Stimulated activated naive CD8-positive, alpha-beta T cell treated with anti-CD3 and anti-CD28 coated beads, Interleukin-15, amount 100 ng/mL, for 72 hours (primary cell): ENCODE data around the gene SMIM33.
"Not testable (repeated sequence)": the region's sequence is repeated elsewhere in the genome, so short reads cannot be mapped to it uniquely, and the experiment has no call there.

Source experiments
- ATAC-seq: fragments of 150-1000 bp; cut with Tn5 transposase; 2 replicates; pipeline ENCODE4 v1.10.0; 2021; ENCODE audit warnings: mild to moderate bottlenecking, moderate library complexity
- DNase-seq, 2 donors: peaks; one replicate each; pipeline ENCODE4 v3.0.0; 2021 to 2022
- H3K27ac Mint-ChIP-seq, 2 donors: one replicate each; pipeline ENCODE4 v1.8.0; 2022; ENCODE audit warnings: mild to moderate bottlenecking in 2 of 2, mixed read lengths in 2 of 2, moderate library complexity in 2 of 2
- H3K27me3 Mint-ChIP-seq: one replicate; pipeline ENCODE4 v1.8.0; 2022; ENCODE audit warnings: mixed read lengths
- H3K4me1 Mint-ChIP-seq: one replicate; pipeline ENCODE4 v1.8.0; 2022; ENCODE audit warnings: mild to moderate bottlenecking, mixed read lengths
- H3K4me3 Mint-ChIP-seq, 2 donors: one replicate each; pipeline ENCODE4 v1.8.0; 2022; ENCODE audit warnings: mild to moderate bottlenecking in 2 of 2, mixed read lengths in 2 of 2, moderate library complexity in 1 of 2
- H3K9me3 Mint-ChIP-seq, 2 donors: one replicate each; pipeline ENCODE4 v1.8.0; 2022; ENCODE audit warnings: mixed read lengths in 2 of 2

Gene SMIM33

DNA sequence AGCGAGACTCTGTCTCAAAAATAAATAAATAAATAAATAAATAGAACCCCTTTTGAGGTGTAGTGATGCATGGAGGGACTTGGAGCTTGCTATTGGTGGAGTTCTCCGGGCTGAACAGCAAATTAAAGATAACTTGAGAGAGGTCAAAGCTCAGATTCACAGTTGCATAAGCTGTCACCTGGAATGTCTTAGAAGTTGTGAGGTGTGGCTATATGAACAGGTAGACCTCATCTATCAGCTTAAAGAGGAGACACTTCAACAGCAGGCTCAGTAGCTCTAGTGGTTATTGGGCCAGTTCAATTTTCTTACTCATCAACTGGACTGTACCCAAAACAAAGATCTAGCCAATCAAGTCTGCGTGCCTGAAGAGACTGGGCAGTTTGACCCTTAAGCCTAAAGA, 23.5 kb downstream of the SMIM33 start:
- H3K27me3 Mint-ChIP-seq: no peaks in the 10 kb centered on the region
- ATAC-seq (no peak), DNase-seq (no peak)
- H3K4me3 Mint-ChIP-seq: no peak overlapping the region
- H3K27ac Mint-ChIP-seq: no peak overlapping the region
- no peaks in the 10 kb centered on the region for H3K9me3 Mint-ChIP-seq
- peaks cover 23% of the 10 kb centered on the region for H3K4me1 Mint-ChIP-seq

DNA sequence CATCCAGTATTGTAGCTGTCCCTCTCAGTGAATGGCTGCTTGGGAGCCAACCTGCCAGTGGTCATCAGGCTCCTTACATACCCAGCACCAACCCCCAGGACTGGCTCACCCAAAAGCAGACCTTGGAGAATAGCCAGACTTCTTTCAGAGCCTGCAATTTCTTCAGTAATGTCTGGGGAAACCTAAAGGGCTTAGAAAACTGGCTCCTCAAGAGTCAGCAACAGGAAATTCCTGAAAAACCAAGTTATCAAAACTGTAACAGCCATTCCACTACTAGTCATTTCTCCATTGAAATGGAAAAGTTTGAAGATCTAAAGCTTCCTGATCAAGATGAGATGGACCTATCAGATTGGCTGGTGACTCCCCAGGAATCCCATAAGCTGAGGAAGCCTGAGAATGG, 24.0 kb downstream of the SMIM33 start:
- Mint-ChIP-seq H3K9me3 (no peaks in the 10 kb centered on the region), H3K4me1 (peaks cover 23% of the 10 kb centered on the region), H3K27me3 (no peaks in the 10 kb centered on the region), H3K4me3 (no peak overlapping the region), H3K27ac (no peak overlapping the region)
- no peak for DNase-seq
- ATAC-seq: no peak

DNA sequence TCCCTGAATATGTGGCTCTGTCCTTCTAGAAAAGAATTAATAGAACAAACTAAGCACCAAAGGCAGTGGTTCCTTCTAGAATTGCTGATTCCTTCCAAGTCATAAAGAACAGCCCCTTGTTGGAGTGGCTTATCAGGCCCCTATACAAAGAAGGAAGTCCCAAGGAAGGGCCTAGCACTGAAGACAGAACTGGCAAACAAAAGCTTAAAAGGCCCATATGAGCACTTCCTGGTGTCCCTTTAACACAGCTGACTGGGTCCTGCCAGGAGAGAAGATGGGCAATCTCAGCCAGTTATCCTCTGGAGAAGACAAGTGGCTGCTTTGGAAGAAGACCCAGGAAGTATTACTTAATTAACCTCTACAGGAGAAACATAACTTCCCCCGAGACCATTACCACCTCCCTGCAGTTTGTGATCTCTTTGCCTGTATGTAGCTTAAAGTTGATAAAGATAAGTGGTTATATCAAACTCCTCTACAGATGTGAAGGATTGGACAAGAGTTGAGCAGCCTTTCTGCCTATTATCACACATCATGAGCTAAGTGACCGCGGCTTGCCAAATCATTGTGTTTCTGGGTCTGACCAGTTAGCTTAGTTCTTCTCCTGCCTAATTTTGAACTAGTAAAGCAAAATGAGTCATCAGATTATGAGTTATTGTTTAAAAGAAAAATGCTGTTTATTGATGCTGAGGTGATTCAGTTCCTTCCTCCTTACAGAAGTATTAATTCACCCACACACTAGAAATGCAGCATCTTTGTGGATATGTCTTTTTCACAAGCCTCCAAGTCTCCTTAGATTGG, 25.0 kb downstream of the SMIM33 start:
- Mint-ChIP-seq H3K4me1 (peaks cover 23% of the 10 kb centered on the region), H3K4me3 (no peak overlapping the region), H3K27me3 (no peaks in the 10 kb centered on the region), H3K9me3 (no peaks in the 10 kb centered on the region), H3K27ac (peak overlapping the region; percentile 5 to 19)
- no peak for DNase-seq
- peak; percentile 42 for ATAC-seq

DNA sequence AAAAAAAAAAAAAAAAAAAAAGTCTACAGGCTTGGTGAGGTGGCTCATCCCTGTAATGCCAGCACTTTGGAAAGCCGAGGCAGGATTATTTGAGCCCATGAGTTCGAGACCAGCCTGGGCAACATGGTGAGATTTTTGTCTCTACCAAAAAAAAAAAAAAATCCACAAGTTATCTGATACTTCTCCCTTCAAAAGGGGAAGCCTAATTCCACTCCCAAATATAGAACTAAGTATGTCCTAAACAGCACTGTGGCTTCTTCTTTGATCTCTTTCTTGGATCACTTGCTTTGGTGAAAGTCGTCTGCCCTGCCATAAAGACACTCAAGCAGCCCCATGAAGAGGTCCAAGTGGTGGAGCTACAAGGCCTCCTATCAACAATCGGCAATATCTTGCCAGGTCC, 30.6 kb downstream of the SMIM33 start:
- ATAC-seq (no peak), DNase-seq (no peak)
- Mint-ChIP-seq H3K4me3 (no peak overlapping the region), H3K4me1 (peaks cover under 1% of the 10 kb centered on the region), H3K27ac (peak overlapping the region in 1 of 2 donors; percentile 30), H3K9me3 (no peaks in the 10 kb centered on the region), H3K27me3 (peaks cover 12% of the 10 kb centered on the region)

DNA sequence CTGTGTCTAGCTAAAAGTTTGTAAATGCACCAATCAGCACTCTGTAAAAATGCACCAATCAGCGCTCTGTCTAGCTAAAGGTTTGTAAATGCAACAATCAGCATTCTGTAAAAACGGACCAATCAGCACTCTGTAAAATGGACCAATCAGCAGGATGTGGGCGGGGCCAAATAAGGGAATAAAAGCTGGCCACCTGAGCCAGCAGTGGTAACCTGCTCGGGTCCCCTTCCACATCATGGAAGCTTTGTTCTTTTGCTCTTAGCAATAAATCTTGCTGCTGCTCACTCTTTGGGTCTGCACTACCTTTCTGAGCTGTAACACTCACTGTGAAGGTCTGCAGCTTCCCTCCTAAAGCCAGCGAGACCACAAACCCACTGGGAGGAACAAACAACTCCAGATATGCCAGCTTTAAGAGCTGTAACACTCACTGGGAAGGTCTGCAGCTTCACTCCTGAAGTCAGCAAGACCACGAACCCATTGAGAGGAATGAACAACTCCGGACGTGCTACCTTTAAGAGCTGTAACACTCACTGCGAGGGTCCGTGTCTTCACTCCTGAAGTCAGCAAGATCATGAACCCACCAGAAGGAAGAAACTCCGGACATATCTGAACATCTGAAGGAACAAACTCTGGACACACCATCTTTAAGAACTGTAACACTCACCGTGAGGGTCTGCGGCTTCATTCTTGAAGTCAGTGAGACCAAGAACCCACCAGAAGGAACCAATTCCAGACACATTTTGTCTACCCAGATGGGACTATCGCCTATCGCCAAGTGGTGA, 32.4 kb downstream of the SMIM33 start:
- not testable (repeated sequence) for H3K4me3 Mint-ChIP-seq, H3K9me3 Mint-ChIP-seq, H3K27ac Mint-ChIP-seq, DNase-seq, H3K4me1 Mint-ChIP-seq, ATAC-seq
- H3K27me3 Mint-ChIP-seq: peaks cover 12% of the 10 kb centered on the region

DNA sequence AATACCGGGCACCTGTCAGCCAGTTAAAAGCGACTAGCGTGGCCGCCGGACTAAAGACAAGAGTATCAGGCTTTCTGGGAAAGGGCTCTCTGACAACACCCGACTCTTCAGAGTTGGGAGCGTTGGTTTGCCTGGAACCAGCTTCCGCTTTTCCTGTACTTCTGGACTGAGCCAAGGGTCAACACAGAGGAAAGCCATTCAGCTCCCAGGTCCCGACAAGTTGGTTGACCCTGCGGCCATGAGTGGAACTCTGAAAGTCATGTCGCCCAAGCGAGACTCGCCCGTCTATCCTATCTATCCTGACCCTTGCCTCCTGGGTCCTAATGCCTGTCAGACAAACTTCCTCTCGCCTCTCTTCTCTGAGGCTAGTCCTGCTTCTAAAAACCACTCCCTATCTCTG, 33.1 kb downstream of the SMIM33 start:
- H3K27me3 Mint-ChIP-seq: peaks cover 12% of the 10 kb centered on the region
- not testable (repeated sequence) for H3K27ac Mint-ChIP-seq, DNase-seq, H3K4me3 Mint-ChIP-seq, H3K9me3 Mint-ChIP-seq, ATAC-seq
- H3K4me1 Mint-ChIP-seq: peaks cover 11% of the 10 kb centered on the region

DNA sequence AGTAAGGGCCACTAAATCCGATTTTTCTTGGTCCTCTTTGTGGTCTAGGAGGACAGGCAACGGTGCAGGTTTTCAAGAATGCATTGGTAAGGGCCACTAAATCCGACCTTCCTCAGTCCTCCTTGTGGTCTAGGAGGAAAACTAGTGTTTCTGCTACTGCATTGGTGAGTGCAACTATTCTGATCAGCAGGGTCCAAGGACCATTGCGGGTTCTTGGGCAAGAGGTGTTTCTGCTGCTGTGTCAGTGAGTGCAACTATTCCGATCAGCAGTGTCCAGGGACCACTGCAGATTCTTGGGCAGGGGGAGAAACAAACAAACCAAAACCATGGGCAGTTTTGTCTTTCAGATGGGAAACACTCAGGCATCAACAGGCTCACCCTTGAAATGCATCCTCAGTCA, 33.9 kb downstream of the SMIM33 start:
- Mint-ChIP-seq H3K27me3 (peaks cover 12% of the 10 kb centered on the region), H3K4me1 (peaks cover 11% of the 10 kb centered on the region)
- not testable (repeated sequence) for H3K9me3 Mint-ChIP-seq, DNase-seq, H3K4me3 Mint-ChIP-seq, ATAC-seq, H3K27ac Mint-ChIP-seq

DNA sequence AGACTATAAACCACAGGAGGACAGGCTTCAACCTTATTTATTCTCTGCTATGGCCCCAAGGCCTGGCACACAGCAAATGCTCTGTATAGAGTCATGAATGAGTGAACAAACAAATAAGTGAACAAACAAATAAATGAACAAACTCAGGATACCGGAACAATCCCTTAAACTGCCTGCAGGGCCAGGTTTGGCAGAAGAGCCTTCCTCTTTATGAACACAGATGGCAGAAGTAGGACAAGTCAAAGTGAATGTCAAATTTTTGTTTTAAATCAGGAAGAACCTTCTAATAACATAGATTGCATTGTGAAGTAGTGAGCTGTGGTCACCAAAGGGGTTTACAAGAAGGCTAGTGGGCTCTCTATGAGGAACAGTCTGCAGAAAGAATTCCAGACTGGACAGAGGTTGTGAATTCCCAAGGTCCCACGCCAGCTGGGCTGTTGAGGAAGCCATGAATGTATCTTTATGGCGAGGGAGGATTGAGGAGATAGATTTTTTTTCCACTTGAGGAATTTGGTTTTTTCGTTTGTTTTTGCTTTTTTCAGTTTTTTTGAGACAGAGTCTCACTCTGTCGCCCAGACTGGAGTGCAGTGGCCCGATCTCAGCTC, 42.1 kb downstream of the SMIM33 start:
- peaks cover 5 to 11% of the 10 kb centered on the region in 2 donors for H3K9me3 Mint-ChIP-seq
- H3K4me3 Mint-ChIP-seq: no peak overlapping the region
- no peak overlapping the region for H3K27ac Mint-ChIP-seq
- DNase-seq (no peak), ATAC-seq (peak; percentile 19)
- H3K27me3 Mint-ChIP-seq: no peaks in the 10 kb centered on the region
- peaks cover 64% of the 10 kb centered on the region for H3K4me1 Mint-ChIP-seq

DNA sequence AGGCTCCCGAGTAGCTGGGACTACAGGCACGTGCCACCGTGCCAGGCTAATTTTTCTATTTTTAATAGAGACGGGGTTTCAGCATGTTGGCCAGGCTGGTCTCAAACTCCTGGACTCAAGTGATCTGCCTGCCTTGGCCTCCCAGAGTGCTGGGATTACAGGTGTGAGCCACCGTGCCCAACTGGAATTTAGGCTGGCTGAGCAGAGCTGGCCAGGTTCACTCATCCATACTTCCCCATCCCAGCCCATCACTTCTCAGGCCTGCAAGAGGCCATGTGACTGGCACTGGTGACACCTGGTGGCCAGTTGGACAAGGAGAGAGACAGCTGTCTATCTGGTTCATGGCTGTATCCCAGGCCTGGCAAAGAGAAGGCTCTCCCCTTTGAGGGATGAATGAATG, 42.6 kb downstream of the SMIM33 start:
- not testable (repeated sequence) for H3K4me3 Mint-ChIP-seq, H3K27ac Mint-ChIP-seq, H3K27me3 Mint-ChIP-seq
- DNase-seq (peak; percentile 67 to 74), ATAC-seq (peak; percentile 71)
- H3K4me1 Mint-ChIP-seq: peaks cover 63% of the 10 kb centered on the region
- peaks cover 5 to 11% of the 10 kb centered on the region in 2 donors for H3K9me3 Mint-ChIP-seq

DNA sequence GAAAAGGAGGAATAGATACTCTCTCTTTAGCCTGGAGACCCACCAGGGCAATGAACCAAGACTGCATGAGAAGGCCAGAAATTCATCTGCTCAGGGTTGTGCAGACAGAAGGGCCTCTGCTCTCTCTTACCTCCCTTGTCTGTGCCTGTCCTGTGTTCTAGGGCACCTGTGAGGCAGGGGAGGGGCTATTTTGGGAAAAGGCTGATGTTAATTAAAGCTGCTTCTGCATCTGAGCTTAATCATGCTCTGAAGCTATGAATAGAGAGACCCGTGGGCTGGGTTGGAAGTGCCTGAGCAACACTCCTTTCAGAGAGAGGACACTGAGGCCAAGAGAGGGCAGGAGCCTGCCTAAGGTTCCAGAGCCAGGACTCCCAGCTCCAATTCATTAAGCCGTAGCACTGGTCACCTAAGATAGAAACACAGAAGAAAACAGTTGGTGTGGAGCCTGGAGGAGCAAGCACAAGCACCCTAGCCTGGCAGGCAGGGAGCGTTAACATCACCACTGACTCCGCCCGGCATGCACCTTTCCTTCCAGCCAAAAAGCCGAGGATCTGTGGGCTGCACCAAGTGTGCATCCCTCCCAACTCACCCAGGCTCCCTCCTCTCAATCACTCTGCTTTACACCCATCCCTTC, 43.2 kb downstream of the SMIM33 start:
- DNase-seq: no peak
- Mint-ChIP-seq H3K4me3 (no peak overlapping the region), H3K4me1 (peaks cover 64% of the 10 kb centered on the region), H3K27ac (no peak overlapping the region), H3K27me3 (no peaks in the 10 kb centered on the region), H3K9me3 (peaks cover 5 to 11% of the 10 kb centered on the region in 2 donors)
- ATAC-seq: peak; percentile 14

DNA sequence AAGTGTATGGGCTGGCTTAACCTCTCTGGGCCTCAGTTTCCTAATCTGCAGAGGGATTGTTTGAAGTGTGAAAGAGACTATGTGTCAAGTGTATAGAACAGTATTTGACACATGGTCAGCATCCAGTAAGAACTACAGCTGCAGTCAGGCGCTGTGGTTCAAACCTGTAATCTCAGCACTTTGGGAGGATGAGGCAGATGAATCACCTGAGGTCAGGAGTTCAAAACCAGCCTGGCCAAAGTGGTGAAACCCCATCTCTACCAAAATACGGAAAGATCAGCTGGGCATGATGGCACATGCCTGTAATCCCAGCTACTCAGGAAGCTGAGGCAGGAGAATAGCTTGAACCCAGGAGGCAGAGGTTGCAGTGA, 43.7 kb downstream of the SMIM33 start:
- Mint-ChIP-seq H3K27ac (no peak overlapping the region), H3K9me3 (peaks cover 5 to 11% of the 10 kb centered on the region in 2 donors), H3K4me1 (peaks cover 67% of the 10 kb centered on the region), H3K27me3 (no peaks in the 10 kb centered on the region), H3K4me3 (no peak overlapping the region)
- ATAC-seq: no peak
- DNase-seq: peak in 1 of 2 donors; percentile 32

DNA sequence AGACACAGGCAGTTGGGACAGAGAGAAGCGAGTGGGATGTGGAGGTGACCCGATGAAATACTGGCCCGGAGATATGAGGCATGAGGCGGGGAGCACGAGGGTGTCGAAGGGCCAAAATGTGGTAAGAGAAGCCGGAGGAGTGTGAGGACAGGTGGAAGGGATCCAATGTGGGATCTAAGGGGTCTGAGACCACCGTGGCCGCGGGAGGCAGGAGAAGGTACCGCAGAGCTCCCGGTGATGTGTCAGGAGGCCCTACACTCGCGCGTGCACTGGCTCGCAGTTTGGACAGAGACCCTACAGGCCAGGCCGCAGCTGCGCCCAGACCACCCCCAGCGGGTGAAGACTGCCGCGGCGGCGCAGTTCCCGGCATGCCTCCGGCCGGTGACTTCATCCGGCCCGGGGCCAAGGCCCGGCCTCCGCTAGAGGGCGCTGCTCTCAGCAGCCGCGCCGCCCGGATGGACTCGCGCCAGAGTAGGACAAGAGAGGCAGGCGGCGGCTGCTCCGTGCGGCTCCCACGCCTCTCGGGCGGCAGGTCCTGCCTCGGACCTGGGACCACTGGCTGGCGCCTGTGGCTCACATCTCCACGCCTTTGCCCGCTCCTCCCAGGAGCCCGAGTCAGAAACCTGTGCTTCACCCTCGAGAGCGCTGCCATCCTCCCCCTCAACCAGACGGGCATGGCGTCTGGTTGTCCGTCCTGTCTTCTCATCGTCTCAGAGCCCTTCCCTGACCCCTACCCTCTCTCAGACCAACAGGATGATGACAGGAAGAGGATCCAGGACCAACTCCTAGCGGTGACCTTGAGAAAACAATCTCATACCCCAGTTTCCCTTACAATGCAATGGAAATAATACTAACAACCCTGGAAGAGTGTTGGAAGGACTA, 47.1 kb downstream of the SMIM33 start:
- H3K4me1 Mint-ChIP-seq: peaks cover 36% of the 10 kb centered on the region
- peak; percentile 92 for DNase-seq
- H3K27me3 Mint-ChIP-seq: no peaks in the 10 kb centered on the region
- ATAC-seq: peak; percentile 95
- H3K9me3 Mint-ChIP-seq: no peaks in the 10 kb centered on the region
- H3K27ac Mint-ChIP-seq: peak overlapping the region; percentile 93 to 95
- peak overlapping the region; percentile 78 to 97 for H3K4me3 Mint-ChIP-seq
